SHP77 treated with DMSO at 0.1 percent for 48 hours (cell line): Measurements from ENCODE around the gene ITGB2.

Experiments
- DNase-seq: peaks from one replicate; lab custom pipeline; 2025; lab: John Stamatoyannopoulos, UW

ITGB2 gene

GRCh38 chr21:44955141-44955797, 34.6 kb upstream of the ITGB2 start:
- DNase-seq, result no peak

DNA sequence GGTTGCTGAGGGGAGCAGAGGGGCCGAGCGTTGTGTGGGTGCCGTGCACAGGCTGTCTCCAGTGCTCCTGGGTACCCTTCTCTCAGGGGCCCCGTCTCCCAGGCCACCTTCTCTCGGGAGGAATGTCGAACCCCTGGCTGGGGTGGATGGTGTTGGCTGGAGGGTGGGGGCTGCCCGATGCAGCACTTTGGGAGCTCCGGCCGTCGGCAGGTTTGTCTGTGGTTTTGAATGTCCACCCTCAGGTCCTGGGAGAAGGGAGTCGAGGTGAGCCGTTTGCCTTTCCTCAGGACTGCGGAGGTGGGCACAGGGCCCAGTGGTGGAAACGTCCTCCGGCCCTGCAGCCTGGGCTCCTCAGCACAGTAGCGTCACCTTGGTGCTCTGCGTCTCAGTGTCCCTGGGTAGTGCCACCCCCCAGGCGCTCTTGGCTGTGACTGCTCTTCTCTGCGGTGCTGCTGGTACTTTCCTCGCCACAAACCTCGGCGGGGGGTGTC, 33.6 kb upstream of the ITGB2 start:
- no peak for DNase-seq

DNA sequence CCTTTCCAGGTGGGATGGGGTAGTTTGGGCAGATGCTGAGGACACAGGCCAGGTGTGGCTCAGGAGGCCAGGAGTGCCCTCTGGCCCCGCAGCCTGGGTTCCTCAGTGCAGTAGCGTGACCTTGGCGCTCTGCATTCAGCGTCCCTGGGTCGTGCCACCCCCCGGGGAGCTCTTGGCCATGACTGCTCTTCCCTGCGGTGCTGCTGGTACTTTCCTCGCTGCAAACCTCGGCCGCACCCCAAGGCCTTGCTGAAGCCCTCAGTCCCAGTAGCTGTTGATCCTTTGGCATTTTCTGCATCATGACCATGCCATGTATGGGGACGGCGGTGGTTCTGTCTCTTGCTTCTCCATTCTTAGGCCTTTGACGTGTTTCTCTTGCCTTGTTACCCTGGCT, 32.9 kb upstream of the ITGB2 start:
- DNase-seq, result no peak

DNA sequence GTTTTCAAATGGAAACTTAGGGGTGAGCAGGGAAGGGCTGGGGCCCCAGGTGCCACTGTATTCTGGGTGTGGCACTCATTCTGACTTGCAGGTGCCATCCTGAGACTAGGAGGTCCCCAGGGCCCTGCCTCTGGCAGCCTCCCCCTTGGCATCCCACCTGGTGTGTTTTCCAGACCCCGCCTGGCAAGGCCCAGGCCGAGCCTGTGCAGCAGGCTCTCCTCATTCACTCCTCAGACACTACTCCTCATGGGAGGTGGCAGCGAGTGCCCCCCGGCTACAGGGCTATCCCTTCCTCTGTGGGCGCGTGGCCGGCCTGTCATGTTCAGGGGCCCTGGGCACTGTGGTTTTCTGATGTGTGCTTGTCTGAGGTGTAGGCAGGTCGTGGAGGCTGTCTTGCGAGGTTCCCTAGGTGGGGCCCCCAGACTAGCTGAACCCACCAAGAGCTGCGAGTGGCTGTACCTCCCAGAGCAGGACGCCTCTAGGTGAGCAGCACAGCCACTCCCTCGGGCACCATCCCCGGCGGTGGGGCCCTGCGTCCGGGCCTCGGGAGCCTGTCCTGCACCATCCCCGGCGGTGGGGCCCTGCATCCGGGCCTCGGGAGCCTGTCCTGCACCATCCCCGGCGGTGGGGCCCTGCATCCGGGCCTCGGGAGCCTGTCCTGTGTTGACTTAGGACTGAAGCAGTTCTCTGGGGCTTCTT, 32.4 kb upstream of the ITGB2 start:
- DNase-seq, result no peak

- DNase-seq, result no peak
These were observed 31.6 kb upstream of the ITGB2 start for GRCh38 chr21:44952116-44952928.

GRCh38 chr21:44951186-44951915, 30.7 kb upstream of the ITGB2 start:
- no peak for DNase-seq

DNA sequence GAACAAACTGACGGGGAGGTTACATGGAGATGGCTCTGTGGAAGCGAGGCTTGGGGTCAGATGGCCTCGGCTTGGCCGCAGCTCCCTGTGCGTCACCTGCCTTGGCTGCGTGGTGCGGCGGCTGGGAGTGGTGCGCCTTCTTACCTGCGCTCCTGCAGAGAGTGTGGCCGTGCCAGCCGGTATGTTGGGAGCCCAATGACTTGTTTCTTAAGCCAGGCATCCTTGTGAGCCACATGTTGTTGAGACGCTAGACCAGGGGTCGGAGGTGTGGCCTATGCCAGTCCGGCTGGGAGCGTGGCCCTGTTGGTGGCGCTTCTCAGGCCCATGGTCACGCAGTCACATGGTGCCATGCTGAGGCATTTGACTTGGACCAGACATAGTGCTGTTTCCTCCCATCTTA, 29.7 kb upstream of the ITGB2 start:
- no peak for DNase-seq

DNA sequence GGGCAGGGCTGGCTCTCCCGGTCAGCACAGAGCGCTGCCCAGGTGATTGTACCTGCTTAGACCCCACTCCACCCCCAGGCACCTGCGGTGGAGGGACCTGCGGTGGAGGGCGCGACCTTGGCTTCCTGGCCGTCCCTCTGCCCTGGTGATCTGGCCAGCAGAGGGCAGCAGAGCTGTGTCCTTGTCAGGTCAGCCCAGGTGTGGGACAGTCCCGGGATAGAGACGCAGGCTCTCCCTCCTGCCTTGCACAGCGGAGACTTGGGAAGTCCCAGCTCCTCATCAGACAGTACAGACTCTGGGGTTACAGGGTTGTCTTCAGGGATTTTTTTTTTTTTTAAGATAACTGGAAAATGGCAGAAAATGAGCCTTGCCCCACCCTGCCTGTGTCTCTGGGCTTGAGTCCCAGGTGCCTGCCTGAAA, 29.1 kb upstream of the ITGB2 start:
- DNase-seq, result no peak

DNA sequence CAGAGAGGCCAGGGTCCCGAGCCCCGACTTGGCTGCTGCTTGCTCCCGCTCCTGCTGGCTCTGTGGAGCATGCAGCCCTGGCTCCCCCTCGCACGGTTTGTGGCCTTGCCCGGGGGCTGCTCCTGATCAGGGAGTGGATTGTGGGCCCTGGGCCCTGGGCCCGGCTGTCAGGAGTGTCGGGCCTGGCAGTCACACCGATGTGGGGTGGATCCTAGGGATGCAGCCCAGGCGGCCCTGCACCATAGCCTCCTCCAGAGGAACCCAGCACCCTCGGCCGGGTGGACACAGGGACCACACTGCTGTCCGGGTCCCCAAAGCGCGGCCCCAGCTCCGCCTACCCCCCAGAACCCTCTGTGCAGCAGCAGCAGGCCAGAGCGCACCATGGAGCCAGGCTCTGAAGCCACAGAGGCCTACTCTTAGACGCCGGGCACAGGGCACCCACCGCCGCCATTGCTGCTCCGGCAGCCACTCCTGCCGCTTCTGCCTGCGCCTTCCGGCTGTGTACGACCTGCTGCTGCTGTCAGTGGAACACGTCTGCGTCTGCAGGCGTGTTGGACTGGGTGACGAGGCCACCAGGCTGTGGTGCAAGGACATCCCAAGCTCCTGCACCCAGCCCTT, 28.6 kb upstream of the ITGB2 start:
- DNase-seq, result no peak

GRCh38 chr21:44948426-44949120, 27.9 kb upstream of the ITGB2 start:
- no peak for DNase-seq

- DNase-seq, result no peak
These were observed 27.2 kb upstream of the ITGB2 start for GRCh38 chr21:44947930-44948331.

- no peak for DNase-seq
These were observed 26.6 kb upstream of the ITGB2 start for GRCh38 chr21:44947111-44947929.

DNA sequence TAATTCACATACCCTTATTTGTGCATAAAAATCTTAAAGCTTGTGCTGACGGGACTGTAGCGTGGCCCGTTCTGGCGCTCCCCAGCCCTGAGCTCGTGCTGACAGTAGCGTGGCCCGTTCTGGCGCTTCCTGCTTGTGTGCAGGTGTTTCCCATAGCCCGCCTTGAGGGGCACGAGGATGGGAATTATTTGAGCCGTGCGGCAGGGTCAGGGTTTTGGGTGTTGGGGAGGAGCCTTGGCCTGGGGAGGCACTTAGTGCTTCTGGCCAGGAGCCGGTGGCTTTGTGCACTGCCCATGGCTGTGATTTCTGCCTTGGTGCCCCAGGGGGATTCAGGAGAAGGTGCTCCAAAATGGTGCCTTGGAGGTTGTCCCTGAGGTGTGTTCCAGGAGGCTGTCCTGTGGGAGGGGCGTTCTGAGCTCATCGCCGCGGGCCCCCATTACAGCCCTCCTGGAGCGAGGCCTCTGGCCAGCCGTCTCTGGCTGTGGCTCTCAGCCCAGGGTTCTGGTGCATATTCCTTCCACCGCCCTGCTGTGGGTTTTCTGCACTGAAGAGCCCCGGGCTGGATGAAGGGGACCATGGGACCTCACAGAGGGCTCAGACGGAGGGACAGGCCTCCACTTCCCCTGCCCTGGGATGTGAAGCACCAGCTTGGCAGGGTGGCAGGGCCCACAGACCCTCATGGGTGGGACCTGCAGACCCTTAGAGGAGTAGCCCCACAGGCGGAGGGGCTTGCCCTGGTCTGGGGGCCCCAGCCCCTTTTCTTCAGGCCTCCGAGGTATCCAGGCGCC, 25.7 kb upstream of the ITGB2 start:
- no peak for DNase-seq

DNA sequence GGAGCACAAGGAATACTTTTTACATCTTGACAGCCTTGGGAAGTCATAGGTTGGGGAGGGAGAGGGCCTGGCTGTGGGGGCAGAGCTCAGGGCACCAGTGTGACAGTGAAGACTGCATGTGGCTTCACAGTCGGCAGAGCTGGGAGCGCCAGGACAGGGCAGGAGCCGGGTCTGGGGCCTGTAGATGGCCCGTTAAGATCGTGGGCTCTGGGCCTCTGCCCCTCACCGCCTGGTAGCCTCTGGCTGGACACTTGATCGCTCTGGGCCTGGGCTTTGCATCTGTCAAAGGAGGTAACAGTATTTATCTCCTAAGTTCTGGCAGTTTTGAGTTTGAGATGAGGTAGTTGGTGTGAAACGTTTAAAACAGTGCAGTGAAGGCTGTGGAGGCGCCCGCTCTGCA, 23.9 kb upstream of the ITGB2 start:
- DNase-seq, result no peak

DNA sequence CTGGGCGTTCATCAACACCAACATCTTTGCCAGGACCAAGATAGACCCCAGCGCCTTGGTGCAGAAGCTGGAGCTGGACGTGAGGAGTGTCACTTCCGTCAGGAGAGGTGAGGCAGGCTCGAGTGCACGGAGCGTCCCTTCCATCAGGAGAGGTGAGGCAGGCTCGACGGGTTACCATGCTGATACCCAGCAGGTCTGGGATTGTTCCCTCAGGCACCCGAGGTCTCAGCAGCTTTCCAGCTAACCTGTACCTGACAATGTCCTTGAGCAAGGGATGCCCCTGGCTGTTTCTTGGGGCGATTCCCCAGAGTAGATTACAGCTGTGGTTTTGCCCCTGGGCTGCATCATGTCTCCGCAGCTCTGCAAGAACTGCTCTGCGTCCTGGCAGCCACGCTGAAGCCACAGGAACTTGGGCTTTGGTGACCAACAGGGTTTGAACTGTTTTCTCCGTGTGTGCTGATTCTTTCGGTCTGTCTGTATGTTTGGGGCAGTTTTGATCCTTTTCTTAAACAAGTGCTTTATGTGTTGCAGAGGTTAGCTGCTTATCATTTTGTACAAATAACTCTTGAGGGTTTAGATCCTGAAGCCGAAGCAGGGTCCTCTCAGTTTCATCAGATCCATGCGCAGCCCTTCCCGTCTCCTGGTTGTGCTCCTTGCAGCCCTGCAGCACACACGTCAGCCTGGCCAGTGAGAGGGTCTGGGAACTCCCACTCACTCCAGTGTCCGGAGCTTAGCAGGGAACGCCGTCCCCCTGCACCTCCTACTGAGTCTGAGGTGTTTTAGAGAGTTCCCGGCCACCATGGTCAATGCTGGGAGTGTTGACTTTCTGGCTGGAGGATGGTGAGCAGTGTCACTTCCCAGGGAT, 23.2 kb upstream of the ITGB2 start:
- no peak for DNase-seq

- DNase-seq, result no peak
These were observed 22.4 kb upstream of the ITGB2 start for GRCh38 chr21:44943005-44943685.

DNA sequence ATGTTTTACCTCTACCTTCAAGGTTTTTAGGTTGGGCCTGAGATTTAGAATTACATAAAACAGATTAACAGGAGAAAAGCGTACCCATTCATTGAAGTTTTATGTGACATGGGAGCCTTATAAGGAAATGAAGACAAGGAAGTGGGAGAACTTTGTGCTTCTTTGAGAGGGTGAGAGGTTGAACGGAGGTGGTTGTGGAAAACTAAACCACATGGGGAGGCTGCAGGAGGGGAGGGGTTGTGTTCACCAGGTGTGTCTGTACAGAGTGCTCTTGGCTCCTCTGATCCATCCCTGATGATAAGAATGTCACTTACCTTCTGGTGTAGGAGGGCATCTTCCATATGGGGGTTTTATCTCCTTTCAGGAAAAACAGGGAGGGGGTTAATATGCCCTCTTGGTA, 21.9 kb upstream of the ITGB2 start:
- no peak for DNase-seq

- DNase-seq, result no peak
These were observed 20.9 kb upstream of the ITGB2 start for GRCh38 chr21:44941567-44941966.
